PC-9 (cell line): ENCODE results near the gene FLAD1. TPM values are rescaled to one million over a fixed set of nuclear protein-coding genes. Genes with fewer than 3 reads are reported as not detected.
A peak's percentile ranks its signal among the peaks of the same experiment; 100 is the strongest.

ENCODE experiments used
- BruUV-seq: library from RNA; stranded (reverse); fragments of 400-500 nt; replicated peaks from 2 replicates; lab custom pipeline; 2021; lab: Mats Ljungman, UMichigan
- CTCF ChIA-PET: fragments of 300-600 bp; sonication (Branson Sonifier 250); formaldehyde crosslinking; loops from one replicate; lab custom pipeline; 2022; ENCODE audit warnings: antibody characterized with exemption; lab: Charles Lee
- POLR2A ChIA-PET: fragments of 300-600 bp; sonication (Branson Sonifier 250); formaldehyde crosslinking; loops from one replicate; lab custom pipeline; 2022; ENCODE audit warnings: antibody characterized with exemption; ENCODE audit not compliant: unreplicated experiment; lab: Charles Lee
- DNase-seq, 2 experiments: peaks; one replicate each; pipeline versions ENCODE4 v3.0.0 to v3.0.0-alpha.2; 2015 to 2022; ENCODE audit warnings: mixed read lengths in 1 of 2
- H2AFZ ChIP-seq: fragments of 200-600 bp; sonication (generic); 2 replicates; pipeline ENCODE4 v1.8.1; 2017; ENCODE audit warnings: antibody characterized with exemption
- H3F3A ChIP-seq: fragments of 200-600 bp; sonication (generic); 2 replicates; pipeline ENCODE4 v1.8.1; 2017; ENCODE audit warnings: antibody characterized with exemption, mild to moderate bottlenecking, low read depth; ENCODE audit not compliant: insufficient read depth
- H3K27ac ChIP-seq: fragments of 200-600 bp; sonication (generic); 2 replicates; pipeline ENCODE4 v1.6.1; 2016; ENCODE audit warnings: mixed run types
- H3K27me3 ChIP-seq: fragments of 200-600 bp; sonication (generic); 2 replicates; pipeline ENCODE4 v1.6.1; 2016; ENCODE audit warnings: low read depth, mixed run types; ENCODE audit not compliant: insufficient read depth
- H3K36me3 ChIP-seq: fragments of 200-600 bp; sonication (generic); 2 replicates; pipeline ENCODE4 v1.6.1; 2016; ENCODE audit warnings: low read depth, mixed run types
- H3K4me1 ChIP-seq: fragments of 200-600 bp; sonication (generic); replicated peaks from 2 replicates; pipeline ENCODE4 v1.6.1; 2016; ENCODE audit warnings: mixed run types; ENCODE audit not compliant: insufficient read depth
- H3K4me2 ChIP-seq: fragments of 200-600 bp; sonication (generic); 2 replicates; pipeline ENCODE4 v1.6.1; 2017; ENCODE audit warnings: mixed run types
- H3K4me3 ChIP-seq: fragments of 200-600 bp; sonication (generic); 2 replicates; pipeline ENCODE4 v1.6.1; 2016; ENCODE audit warnings: mixed run types
- H3K79me2 ChIP-seq: fragments of 200-600 bp; sonication (generic); 2 replicates; pipeline ENCODE4 v1.6.1; 2017; ENCODE audit warnings: low read depth, mixed run types
- H3K9me2 ChIP-seq: fragments of 200-600 bp; sonication (generic); 2 replicates; pipeline ENCODE4 v1.8.1; 2017; ENCODE audit warnings: mild to moderate bottlenecking; ENCODE audit not compliant: insufficient read depth
- H3K9me3 ChIP-seq: fragments of 200-600 bp; sonication (generic); 2 replicates; pipeline ENCODE4 v1.8.1; 2016; ENCODE audit warnings: low read depth; ENCODE audit not compliant: insufficient read depth
- H4K20me1 ChIP-seq: fragments of 200-600 bp; sonication (generic); 2 replicates; pipeline ENCODE4 v1.8.1; 2017; ENCODE audit not compliant: insufficient read depth
- CTCF ChIP-seq: fragments of 200-600 bp; sonication (generic); conservative IDR thresholded peaks from 2 replicates; pipeline ENCODE4 v1.6.1; 2017; ENCODE audit warnings: mixed run types, antibody characterized with exemption, mild to moderate bottlenecking, moderate library complexity
- EZH2 ChIP-seq: fragments of 200-600 bp; sonication (generic); IDR thresholded peaks from 2 replicates; pipeline ENCODE4 v1.8.0; 2017; ENCODE audit warnings: antibody characterized with exemption, low read depth
- intact Hi-C: fragments of 100-400 bp; cut with micrococcal nuclease; formaldehyde crosslinking; loops from one replicate; pipeline ENCODE4 v1.10.0; 2022; ENCODE audit not compliant: unreplicated experiment
- total RNA-seq: library from RNA; stranded (reverse); gene quantifications from 2 replicates; pipeline ENCODE4 v1.2.3, GENCODE V29; 2021

The FLAD1 gene
- total RNA-seq, 1 experiment from 2014 or later = 54.2 TPM

GRCh38 chr1:155024315-155024714 is 41.2 kb downstream of the FLAD1 start:
- H3K4me2 ChIP-seq = no peak overlapping the region
- no peaks in the 10 kb centered on the region for H3K9me3 ChIP-seq
- H3K79me2 ChIP-seq = no peaks in the 10 kb centered on the region
- ChIA-PET POLR2A (no interaction called here), CTCF (interaction anchor here (1.3 kb wide), 1 partner anchor 21 kb away, joined by 3 read pairs; no protein-coding TSS in a partner anchor)
- BruUV-seq = no TSS peak
- TF ChIP-seq CTCF = no peak
- no peak for DNase-seq
- intact Hi-C loops = no loop called here
- no peaks in the 10 kb centered on the region for H3K27me3 ChIP-seq
- H3K36me3 ChIP-seq = no peaks in the 10 kb centered on the region
- no peak overlapping the region for H3K4me3 ChIP-seq
- no peaks in the 10 kb centered on the region for H3K9me2 ChIP-seq
- no peaks in the 10 kb centered on the region for H4K20me1 ChIP-seq
- no peak overlapping the region for H2AFZ ChIP-seq
- H3K4me1 ChIP-seq = peaks cover 47% of the 10 kb centered on the region
- H3F3A ChIP-seq = peaks cover 27% of the 10 kb centered on the region; the same call in 1 of the 2 replicates
- H3K27ac ChIP-seq = no peak overlapping the region

- Histone ChIP-seq H2AFZ (no peak overlapping the region), H3K9me2 (no peaks in the 10 kb centered on the region), H3K9me3 (no peaks in the 10 kb centered on the region), H3K4me2 (peak overlapping the region; percentile 29), H3K27me3 (no peaks in the 10 kb centered on the region), H3K4me3 (no peak overlapping the region), H3K27ac (no peak overlapping the region), H3K4me1 (peaks cover 47% of the 10 kb centered on the region), H3F3A (peaks cover 27% of the 10 kb centered on the region; the same call in 1 of the 2 replicates), H4K20me1 (no peaks in the 10 kb centered on the region), H3K36me3 (no peaks in the 10 kb centered on the region), H3K79me2 (no peaks in the 10 kb centered on the region)
- ChIA-PET CTCF (no interaction called here), POLR2A (no interaction called here)
- no peak for TF ChIP-seq CTCF
- TF ChIP-seq EZH2 = no peak
- intact Hi-C loops = no loop called here
- no peak for DNase-seq
- no TSS peak for BruUV-seq
Observed at GRCh38 chr1:155026154-155026553, 43.0 kb downstream of the FLAD1 start.

- TF ChIP-seq CTCF (no peak), EZH2 (no peak)
- H3K9me3 ChIP-seq = no peaks in the 10 kb centered on the region
- H3K4me2 ChIP-seq = peak overlapping the region; percentile 29
- peaks cover 46% of the 10 kb centered on the region for H3K4me1 ChIP-seq
- intact Hi-C loops = no loop called here
- peak; percentile 75 to 82 for DNase-seq
- H3K36me3 ChIP-seq = no peaks in the 10 kb centered on the region
- BruUV-seq = no TSS peak
- no peaks in the 10 kb centered on the region for H3K9me2 ChIP-seq
- peak overlapping the region; percentile 48 for H3K27ac ChIP-seq
- no peaks in the 10 kb centered on the region for H3K79me2 ChIP-seq
- H3K27me3 ChIP-seq = no peaks in the 10 kb centered on the region
- no peak overlapping the region for H2AFZ ChIP-seq
- no peak overlapping the region for H3K4me3 ChIP-seq
- H3F3A ChIP-seq = peaks cover 27% of the 10 kb centered on the region; the same call in 1 of the 2 replicates
- ChIA-PET POLR2A (no interaction called here), CTCF (no interaction called here)
- no peaks in the 10 kb centered on the region for H4K20me1 ChIP-seq
Observed at GRCh38 chr1:155026588-155026987, 43.4 kb downstream of the FLAD1 start.
